NOMO-1 treated with DMSO at 0.1 percent for 48 hours (cell line): ENCODE results near the gene DHX58.

Experiments used
- DNase-seq: peaks from one replicate; lab custom pipeline; 2025; ENCODE audit not compliant: unreplicated experiment; lab: John Stamatoyannopoulos, UW

Gene DHX58

GRCh38 chr17:42087736-42088705, 24.5 kb downstream of the DHX58 start:
- no peak for DNase-seq

- no peak for DNase-seq
Observed at GRCh38 chr17:42087042-42087701, 25.3 kb downstream of the DHX58 start.

- DNase-seq, result no peak
Observed at GRCh38 chr17:42081516-42082129, 30.9 kb downstream of the DHX58 start.

GRCh38 chr17:42079541-42079940, 33.0 kb downstream of the DHX58 start:
- DNase-seq, result no peak

- no peak for DNase-seq
Observed at GRCh38 chr17:42078396-42079043, 34.0 kb downstream of the DHX58 start.

GRCh38 chr17:42077755-42078154, 34.8 kb downstream of the DHX58 start:
- DNase-seq, result no peak

GRCh38 chr17:42076797-42077559, 35.5 kb downstream of the DHX58 start:
- no peak for DNase-seq

- no peak for DNase-seq
Observed at GRCh38 chr17:42075789-42076188, 36.7 kb downstream of the DHX58 start.

- DNase-seq, result no peak
Observed at GRCh38 chr17:42072323-42073187, 40.0 kb downstream of the DHX58 start.

- DNase-seq, result no peak
Observed at GRCh38 chr17:42071810-42072209, 40.7 kb downstream of the DHX58 start.

- DNase-seq, result no peak
Observed at GRCh38 chr17:42068979-42069378, 43.5 kb downstream of the DHX58 start.

GRCh38 chr17:42067371-42068091, 45.0 kb downstream of the DHX58 start:
- peak; percentile 34 for DNase-seq

- DNase-seq, result no peak
Observed at GRCh38 chr17:42065201-42065600, 47.3 kb downstream of the DHX58 start.

- DNase-seq, result no peak
Observed at GRCh38 chr17:42062681-42063080, 49.8 kb downstream of the DHX58 start.

GRCh38 chr17:42061646-42062487, 50.6 kb downstream of the DHX58 start:
- DNase-seq, result no peak

GRCh38 chr17:42060231-42060630, 52.3 kb downstream of the DHX58 start:
- no peak for DNase-seq

GRCh38 chr17:42059815-42060214, 52.7 kb downstream of the DHX58 start:
- DNase-seq, result no peak

- no peak for DNase-seq
Observed at GRCh38 chr17:42058063-42058462, 54.5 kb downstream of the DHX58 start.
